ENCODE measurements around the gene METTL14. TPM values are rescaled to one million over a fixed set of nuclear protein-coding genes. Genes with fewer than 3 reads are reported as not detected.

The METTL14 gene
- total RNA-seq, 3 donors from 2014 or later (not counting 1 experiment from before 2014, with no cell fraction given) = 50.2 to 57.5 (median 51.9) TPM

- peaks cover 13% of the 10 kb centered on the region for H3K36me3 Mint-ChIP-seq
- 100% methylated on average over 1 of the region's 2 CpGs for whole genome bisulfite sequencing (ENCODE audit: insufficient coverage)
- H3K4me1 ChIP-seq (ENCODE audit: control insufficient read depth, insufficient read depth, low read length) = no peaks in the 10 kb centered on the region
- DNase-seq (no peak), ATAC-seq (no peak)
- H3K4me3 Mint-ChIP-seq = no peak overlapping the region
- no peak overlapping the region for H3K27ac Mint-ChIP-seq
- intact Hi-C loops (cut with micrococcal nuclease) = no loop called here
- H3K27me3 ChIP-seq (ENCODE audit: control insufficient read depth, insufficient read depth, low read length) = no peaks in the 10 kb centered on the region
- H3K4me3 ChIP-seq (ENCODE audit: low read length) = no peak overlapping the region
- no peaks in the 10 kb centered on the region for H3K9me3 ChIP-seq (ENCODE audit: control insufficient read depth, insufficient read depth, low read length)
- no peak for TF ChIP-seq CTCF (IDR thresholded peaks at IDR 0.05)
- H3K27me3 Mint-ChIP-seq (ENCODE audit: low read depth in 2 of 2) = no peaks in the 10 kb centered on the region
- H3K4me1 Mint-ChIP-seq = no peaks in the 10 kb centered on the region
- H3K27ac ChIP-seq (ENCODE audit: low read length) = no peak overlapping the region
- no peaks in the 10 kb centered on the region for H3K9me3 Mint-ChIP-seq
- peaks cover 67% of the 10 kb centered on the region for H3K36me3 ChIP-seq (ENCODE audit: control insufficient read depth, insufficient read depth, low read length)
Measured at GRCh38 chr4:118703118-118703517, 17.9 kb downstream of the METTL14 start.

- Histone ChIP-seq H3K9me3 (ENCODE audit: control insufficient read depth, insufficient read depth, low read length) (no peaks in the 10 kb centered on the region), H3K27me3 (ENCODE audit: control insufficient read depth, insufficient read depth, low read length) (no peaks in the 10 kb centered on the region), H3K4me3 (ENCODE audit: low read length) (no peak overlapping the region), H3K4me1 (ENCODE audit: control insufficient read depth, insufficient read depth, low read length) (no peaks in the 10 kb centered on the region), H3K27ac (ENCODE audit: low read length) (no peak overlapping the region), H3K36me3 (ENCODE audit: control insufficient read depth, insufficient read depth, low read length) (peaks cover 45% of the 10 kb centered on the region)
- H3K4me3 Mint-ChIP-seq = no peak overlapping the region
- ATAC-seq = no peak
- TF ChIP-seq CTCF (IDR thresholded peaks at IDR 0.05) = no peak
- H3K4me1 Mint-ChIP-seq = no peaks in the 10 kb centered on the region
- intact Hi-C loops (cut with micrococcal nuclease) = no loop called here
- H3K27ac Mint-ChIP-seq = no peak overlapping the region
- peaks cover 23% of the 10 kb centered on the region for H3K36me3 Mint-ChIP-seq
- no peak for DNase-seq
- no peaks in the 10 kb centered on the region for H3K9me3 Mint-ChIP-seq
- 100% methylated on average over 1 of the region's 2 CpGs for WGBS (ENCODE audit: insufficient coverage)
- H3K27me3 Mint-ChIP-seq (ENCODE audit: low read depth in 2 of 2) = no peaks in the 10 kb centered on the region
Measured at GRCh38 chr4:118711052-118711451, 25.9 kb downstream of the METTL14 start.

- Mint-ChIP-seq H3K27me3 (ENCODE audit: low read depth in 2 of 2) (no peaks in the 10 kb centered on the region), H3K36me3 (peaks cover 23% of the 10 kb centered on the region), H3K27ac (peak overlapping the region in 1 of 2 donors; percentile 59), H3K4me3 (no peak overlapping the region), H3K4me1 (no peaks in the 10 kb centered on the region), H3K9me3 (no peaks in the 10 kb centered on the region)
- TF ChIP-seq CTCF (IDR thresholded peaks at IDR 0.05) = no peak
- no peak overlapping the region for H3K4me3 ChIP-seq (ENCODE audit: low read length)
- H3K27ac ChIP-seq (ENCODE audit: low read length) = no peak overlapping the region
- 77% methylated on average over 1 of the region's 1 CpG for WGBS (ENCODE audit: insufficient coverage)
- DNase-seq (no peak), ATAC-seq (no peak)
- H3K4me1 ChIP-seq (ENCODE audit: control insufficient read depth, insufficient read depth, low read length) = no peaks in the 10 kb centered on the region
- intact Hi-C loops (cut with micrococcal nuclease) = no loop called here
- H3K9me3 ChIP-seq (ENCODE audit: control insufficient read depth, insufficient read depth, low read length) = no peaks in the 10 kb centered on the region
- peaks cover 35% of the 10 kb centered on the region for H3K36me3 ChIP-seq (ENCODE audit: control insufficient read depth, insufficient read depth, low read length)
- no peaks in the 10 kb centered on the region for H3K27me3 ChIP-seq (ENCODE audit: control insufficient read depth, insufficient read depth, low read length)
Measured at GRCh38 chr4:118712872-118713271, 27.7 kb downstream of the METTL14 start.

GRCh38 chr4:118714682-118715081 lies 29.5 kb downstream of the METTL14 start:
- ATAC-seq (no peak), DNase-seq (no peak)
- Histone ChIP-seq H3K4me1 (ENCODE audit: control insufficient read depth, insufficient read depth, low read length) (no peaks in the 10 kb centered on the region), H3K4me3 (ENCODE audit: low read length) (no peak overlapping the region), H3K9me3 (ENCODE audit: control insufficient read depth, insufficient read depth, low read length) (no peaks in the 10 kb centered on the region), H3K27ac (ENCODE audit: low read length) (no peak overlapping the region), H3K27me3 (ENCODE audit: control insufficient read depth, insufficient read depth, low read length) (no peaks in the 10 kb centered on the region), H3K36me3 (ENCODE audit: control insufficient read depth, insufficient read depth, low read length) (peaks cover 23% of the 10 kb centered on the region)
- 96% methylated on average over 3 of the region's 4 CpGs for WGBS (ENCODE audit: insufficient coverage)
- no peak for TF ChIP-seq CTCF (IDR thresholded peaks at IDR 0.05)
- peaks cover 14% of the 10 kb centered on the region for H3K36me3 Mint-ChIP-seq
- no peak overlapping the region for H3K4me3 Mint-ChIP-seq
- H3K27ac Mint-ChIP-seq = peak overlapping the region in 1 of 2 donors; percentile 22
- H3K9me3 Mint-ChIP-seq = no peaks in the 10 kb centered on the region
- intact Hi-C loops (cut with micrococcal nuclease) = no loop called here
- H3K27me3 Mint-ChIP-seq (ENCODE audit: low read depth in 2 of 2) = no peaks in the 10 kb centered on the region
- no peaks in the 10 kb centered on the region for H3K4me1 Mint-ChIP-seq

Measured in natural killer cell (primary cell).